NCI-H1092 (cell line): ENCODE measurements around the gene IFNA8.
"Not testable (repeated sequence)": the region's sequence is repeated elsewhere in the genome, so short reads cannot be mapped to it uniquely, and the experiment has no call there.

Source experiments
- DNase-seq: peaks from one replicate; lab custom pipeline; 2025; lab: John Stamatoyannopoulos, UW

IFNA8 gene

GRCh38 chr9:21408817-21409216 lies at the start of gene IFNA8:
Gene IFNA8 (plus strand): TSS chr9:21409117. CDS start chr9:21409177, 60 bp downstream.
- DNase-seq: no peak

- no peak for DNase-seq
Measured at GRCh38 chr9:21362287-21362686, 46.6 kb upstream of the IFNA8 start.

GRCh38 chr9:21367169-21367568 lies 41.7 kb upstream of the IFNA8 start:
- not testable (repeated sequence) for DNase-seq

GRCh38 chr9:21367957-21368356 lies 41.0 kb upstream of the IFNA8 start, which contains the start of gene IFNA13:
Gene IFNA13 (minus strand): TSS chr9:21368057. CDS start chr9:21368010, 47 bp downstream.
- no peak for DNase-seq

- DNase-seq: not testable (repeated sequence)
Measured at GRCh38 chr9:21371467-21371866, 37.5 kb upstream of the IFNA8 start.

GRCh38 chr9:21381448-21382339 lies 27.2 kb upstream of the IFNA8 start:
- DNase-seq: no peak

GRCh38 chr9:21383627-21384026 lies 25.3 kb upstream of the IFNA8 start:
- DNase-seq: no peak

- DNase-seq: no peak
Measured at GRCh38 chr9:21385131-21385670, 23.7 kb upstream of the IFNA8 start, which contains the start of gene IFNA2. Gene IFNA2 (minus strand): TSS chr9:21385398. CDS start chr9:21385329, 69 bp downstream.

GRCh38 chr9:21392270-21392669 lies 16.6 kb upstream of the IFNA8 start:
- no peak for DNase-seq

GRCh38 chr9:21395778-21396717 lies 12.9 kb upstream of the IFNA8 start:
- peak; percentile 30 for DNase-seq

- no peak for DNase-seq
Measured at GRCh38 chr9:21398955-21399489, 9.9 kb upstream of the IFNA8 start.

GRCh38 chr9:21399956-21400355 lies 9.0 kb upstream of the IFNA8 start:
- DNase-seq: no peak

- DNase-seq: no peak
Measured at GRCh38 chr9:21402386-21403251, 6.3 kb upstream of the IFNA8 start.

- no peak for DNase-seq
Measured at GRCh38 chr9:21404146-21404545, 4.8 kb upstream of the IFNA8 start.

GRCh38 chr9:21412107-21412506 lies 3.2 kb downstream of the IFNA8 start:
- DNase-seq: no peak

- DNase-seq: no peak
Measured at GRCh38 chr9:21413151-21413550, 4.2 kb downstream of the IFNA8 start.

GRCh38 chr9:21413624-21414023 lies 4.7 kb downstream of the IFNA8 start:
- DNase-seq: no peak

GRCh38 chr9:21414220-21414940 lies 5.5 kb downstream of the IFNA8 start:
- no peak for DNase-seq

GRCh38 chr9:21415493-21416267 lies 6.8 kb downstream of the IFNA8 start:
- DNase-seq: no peak
